ENCODE data around the gene SCN10A. TPM values are rescaled to one million over a fixed set of nuclear protein-coding genes. Genes with fewer than 3 reads are reported as not detected.

SCN10A gene
- total and polyA plus RNA-seq, 2 experiments from 2014 or later = not detected

DNA sequence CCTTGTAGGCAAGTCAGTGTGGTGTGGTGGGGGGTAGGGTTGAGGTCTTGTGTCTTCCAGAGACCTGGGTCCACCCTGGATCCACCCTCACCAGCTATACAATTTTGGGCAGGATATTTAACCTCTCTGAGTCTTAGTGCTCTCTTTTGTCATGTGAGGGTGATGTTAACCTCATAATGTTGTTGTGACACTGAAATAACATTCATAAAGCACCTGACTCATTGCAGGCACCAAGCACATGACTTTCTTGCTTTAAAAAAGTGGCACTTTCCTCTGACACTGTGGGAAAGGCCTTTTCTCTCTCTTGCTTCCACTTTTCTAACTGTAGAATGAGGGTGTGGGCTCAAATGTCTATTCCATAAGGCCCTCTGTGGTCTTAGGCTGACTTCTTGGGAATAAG is 75.5 kb downstream of the SCN10A start:
- H3K79me2 ChIP-seq = no peaks in the 10 kb centered on the region
- no peaks in the 10 kb centered on the region for H4K20me1 ChIP-seq (ENCODE audit: insufficient read depth, poor library complexity, severe bottlenecking)
- H3K9me2 ChIP-seq (replicated peaks; ENCODE audit: insufficient read depth) = no peaks in the 10 kb centered on the region
- H3K4me2 ChIP-seq = no peak overlapping the region
- no peak overlapping the region for H3K4me3 ChIP-seq
- no peaks in the 10 kb centered on the region for H3K36me3 ChIP-seq (replicated peaks; ENCODE audit: insufficient read depth, low read depth)
- no peaks in the 10 kb centered on the region for H3K27me3 ChIP-seq
- no peaks in the 10 kb centered on the region for H3K9me3 ChIP-seq (ENCODE audit: low read depth)
- no peak for TF ChIP-seq EZH2 (IDR thresholded peaks at IDR 0.05; ENCODE audit: borderline replicate concordance)
- TF ChIP-seq, protein P1, sequence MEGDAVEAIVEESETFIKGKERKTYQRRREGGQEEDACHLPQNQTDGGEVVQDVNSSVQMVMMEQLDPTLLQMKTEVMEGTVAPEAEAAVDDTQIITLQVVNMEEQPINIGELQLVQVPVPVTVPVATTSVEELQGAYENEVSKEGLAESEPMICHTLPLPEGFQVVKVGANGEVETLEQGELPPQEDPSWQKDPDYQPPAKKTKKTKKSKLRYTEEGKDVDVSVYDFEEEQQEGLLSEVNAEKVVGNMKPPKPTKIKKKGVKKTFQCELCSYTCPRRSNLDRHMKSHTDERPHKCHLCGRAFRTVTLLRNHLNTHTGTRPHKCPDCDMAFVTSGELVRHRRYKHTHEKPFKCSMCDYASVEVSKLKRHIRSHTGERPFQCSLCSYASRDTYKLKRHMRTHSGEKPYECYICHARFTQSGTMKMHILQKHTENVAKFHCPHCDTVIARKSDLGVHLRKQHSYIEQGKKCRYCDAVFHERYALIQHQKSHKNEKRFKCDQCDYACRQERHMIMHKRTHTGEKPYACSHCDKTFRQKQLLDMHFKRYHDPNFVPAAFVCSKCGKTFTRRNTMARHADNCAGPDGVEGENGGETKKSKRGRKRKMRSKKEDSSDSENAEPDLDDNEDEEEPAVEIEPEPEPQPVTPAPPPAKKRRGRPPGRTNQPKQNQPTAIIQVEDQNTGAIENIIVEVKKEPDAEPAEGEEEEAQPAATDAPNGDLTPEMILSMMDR (IDR thresholded peaks at IDR 0.05; ENCODE audit: poor library complexity) = no peak
- TF ChIP-seq EZH2phosphoT487 (IDR thresholded peaks at IDR 0.05; ENCODE audit: low read depth, severe bottlenecking, unreplicated experiment) = no peak
- no peak overlapping the region for H3K27ac ChIP-seq
- no peaks in the 10 kb centered on the region for H3K4me1 ChIP-seq (ENCODE audit: insufficient read depth)
- no peak for DNase-seq (ENCODE audit: low spot score)
- no peak overlapping the region for H2AFZ ChIP-seq

DNA sequence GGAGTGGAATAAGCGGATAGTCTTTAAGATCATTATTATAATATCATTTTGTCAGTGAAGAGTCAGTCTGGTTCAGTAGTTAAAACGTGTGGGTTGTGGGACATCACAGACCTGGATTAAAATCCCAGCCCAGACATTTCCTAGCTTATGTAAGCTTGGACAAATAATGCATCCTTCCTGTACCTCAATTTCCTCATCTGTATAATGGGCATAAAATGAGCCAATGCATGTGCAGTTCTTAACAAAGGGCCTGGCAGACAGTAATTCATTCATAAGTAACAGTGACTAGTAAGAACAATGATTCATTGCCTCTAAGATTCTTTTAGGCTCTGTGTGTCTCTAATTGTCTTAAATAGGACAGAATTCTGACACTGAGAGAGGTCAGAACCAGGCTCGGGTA is 76.1 kb downstream of the SCN10A start:
- H3K36me3 ChIP-seq (replicated peaks; ENCODE audit: insufficient read depth, low read depth) = no peaks in the 10 kb centered on the region
- TF ChIP-seq, protein P1 (IDR thresholded peaks at IDR 0.05; ENCODE audit: poor library complexity) = no peak
- no peak for TF ChIP-seq EZH2phosphoT487 (IDR thresholded peaks at IDR 0.05; ENCODE audit: low read depth, severe bottlenecking, unreplicated experiment)
- TF ChIP-seq EZH2 (IDR thresholded peaks at IDR 0.05; ENCODE audit: borderline replicate concordance) = no peak

DNA sequence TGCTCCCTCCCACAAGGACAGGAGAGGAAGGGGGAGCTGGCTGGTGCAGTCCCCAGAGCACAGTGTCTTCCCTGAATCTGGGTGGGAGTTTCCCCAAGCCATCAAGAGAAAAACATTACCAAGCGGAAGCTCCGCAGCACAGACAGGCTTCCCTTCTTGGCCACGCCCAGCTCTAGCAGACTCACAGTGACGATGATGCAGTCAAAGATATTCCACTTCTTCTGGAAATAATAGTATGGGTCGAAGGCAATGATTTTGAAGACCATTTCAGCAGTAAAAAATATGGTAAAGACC is 76.7 kb downstream of the SCN10A start:
- Histone ChIP-seq H3K4me3 (no peak overlapping the region), H3K27ac (no peak overlapping the region), H3K9me3 (ENCODE audit: low read depth) (no peaks in the 10 kb centered on the region), H3K9me2 (replicated peaks; ENCODE audit: insufficient read depth) (no peaks in the 10 kb centered on the region), H3K27me3 (no peaks in the 10 kb centered on the region), H3K36me3 (replicated peaks; ENCODE audit: insufficient read depth, low read depth) (no peaks in the 10 kb centered on the region), H3K4me1 (ENCODE audit: insufficient read depth) (no peaks in the 10 kb centered on the region), H3K4me2 (no peak overlapping the region), H3K79me2 (no peaks in the 10 kb centered on the region), H4K20me1 (ENCODE audit: insufficient read depth, poor library complexity, severe bottlenecking) (no peaks in the 10 kb centered on the region), H2AFZ (no peak overlapping the region)
- DNase-seq (ENCODE audit: low spot score) = no peak
- TF ChIP-seq EZH2 (IDR thresholded peaks at IDR 0.05; ENCODE audit: borderline replicate concordance) = no peak
- TF ChIP-seq, protein P1 (IDR thresholded peaks at IDR 0.05; ENCODE audit: poor library complexity) = no peak
- 84% methylated on average over 5 of the region's 5 CpGs for WGBS (ENCODE audit: low lambda C conversion rate, missing lambda C conversion rate)

More for the DNA sequence above, 76.1 kb downstream of the SCN10A start:
- no peak overlapping the region for H3K4me3 ChIP-seq
- H3K9me2 ChIP-seq (replicated peaks; ENCODE audit: insufficient read depth) = no peaks in the 10 kb centered on the region
- H4K20me1 ChIP-seq (ENCODE audit: insufficient read depth, poor library complexity, severe bottlenecking) = no peaks in the 10 kb centered on the region
- no peaks in the 10 kb centered on the region for H3K27me3 ChIP-seq
- no peak for DNase-seq (ENCODE audit: low spot score)
- no peaks in the 10 kb centered on the region for H3K4me1 ChIP-seq (ENCODE audit: insufficient read depth)
- WGBS (ENCODE audit: low lambda C conversion rate, missing lambda C conversion rate) = 73% methylated on average over 3 of the region's 3 CpGs
- no peaks in the 10 kb centered on the region for H3K9me3 ChIP-seq (ENCODE audit: low read depth)
- no peak overlapping the region for H2AFZ ChIP-seq
- no peak overlapping the region for H3K27ac ChIP-seq
- no peak overlapping the region for H3K4me2 ChIP-seq
- H3K79me2 ChIP-seq = no peaks in the 10 kb centered on the region

Measured in hepatocyte (in vitro differentiated cells).